Putamen (tissue), 1 donor: Measurements from ENCODE around the gene HTR3A.

Source experiments
- DNase-seq: peaks from one replicate; pipeline ENCODE4 v3.0.0-alpha.2; 2016; ENCODE audit warnings: low spot score

Gene HTR3A

DNA sequence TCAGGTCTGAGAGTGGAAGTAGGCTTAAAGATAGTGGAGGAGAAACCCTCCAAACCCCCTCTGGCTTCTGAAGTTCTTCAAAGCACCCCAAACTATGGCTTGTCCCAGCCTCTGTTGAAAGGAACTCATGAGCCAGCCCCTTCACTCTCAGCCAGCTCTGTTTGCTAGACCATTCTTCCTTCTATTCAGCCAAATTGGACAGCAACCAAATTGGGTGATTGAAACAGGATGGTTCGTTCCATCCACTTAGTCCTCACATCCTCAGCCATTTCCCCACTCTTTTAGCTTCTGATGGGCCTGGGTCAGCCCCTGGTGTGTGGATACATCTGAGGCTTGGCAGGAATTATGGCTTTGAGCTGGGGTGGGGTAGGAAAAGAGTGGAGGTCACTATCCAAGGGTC, 4.5 kb downstream of the HTR3A start:
- DNase-seq, result no peak

- DNase-seq, result no peak
Observed at GRCh38 chr11:113980785-113981184, 5.9 kb downstream of the HTR3A start.

DNA sequence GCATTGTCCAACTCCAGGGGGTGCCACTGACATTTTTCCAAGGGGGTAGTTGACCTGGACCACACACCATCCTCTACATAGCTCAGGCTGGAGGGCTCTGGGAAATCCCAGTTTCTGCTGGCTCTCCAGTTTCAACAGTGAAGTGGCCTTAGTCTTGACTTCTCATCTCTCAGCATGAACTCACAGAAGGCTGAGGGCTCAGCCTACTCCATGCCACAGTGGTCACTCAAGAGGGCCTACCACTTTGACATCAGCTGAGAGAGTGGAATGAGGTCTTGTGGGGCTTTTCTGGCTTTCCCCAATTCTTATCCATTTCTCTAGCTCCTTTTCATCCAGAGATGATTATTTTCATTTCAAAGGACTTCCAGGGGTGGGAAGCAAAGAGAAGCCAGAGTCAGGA, 7.4 kb downstream of the HTR3A start:
- DNase-seq, result no peak

- no peak for DNase-seq
Observed at GRCh38 chr11:113984781-113985180, 9.9 kb downstream of the HTR3A start.

- peak; percentile 75 for DNase-seq
Observed at GRCh38 chr11:113985906-113986305, 11.0 kb downstream of the HTR3A start.

GRCh38 chr11:113986351-113987140, 11.6 kb downstream of the HTR3A start:
- DNase-seq, result no peak

DNA sequence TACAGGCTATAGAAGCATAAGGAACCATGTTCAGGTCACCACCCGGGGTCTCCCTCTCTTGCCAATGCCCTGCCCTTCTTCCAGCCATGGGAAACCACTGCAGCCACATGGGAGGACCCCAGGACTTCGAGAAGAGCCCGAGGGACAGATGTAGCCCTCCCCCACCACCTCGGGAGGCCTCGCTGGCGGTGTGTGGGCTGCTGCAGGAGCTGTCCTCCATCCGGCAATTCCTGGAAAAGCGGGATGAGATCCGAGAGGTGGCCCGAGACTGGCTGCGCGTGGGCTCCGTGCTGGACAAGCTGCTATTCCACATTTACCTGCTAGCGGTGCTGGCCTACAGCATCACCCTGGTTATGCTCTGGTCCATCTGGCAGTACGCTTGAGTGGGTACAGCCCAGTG, 14.5 kb downstream of the HTR3A start:
- no peak for DNase-seq

GRCh38 chr11:113989916-113990315, 15.0 kb downstream of the HTR3A start:
- no peak for DNase-seq

DNA sequence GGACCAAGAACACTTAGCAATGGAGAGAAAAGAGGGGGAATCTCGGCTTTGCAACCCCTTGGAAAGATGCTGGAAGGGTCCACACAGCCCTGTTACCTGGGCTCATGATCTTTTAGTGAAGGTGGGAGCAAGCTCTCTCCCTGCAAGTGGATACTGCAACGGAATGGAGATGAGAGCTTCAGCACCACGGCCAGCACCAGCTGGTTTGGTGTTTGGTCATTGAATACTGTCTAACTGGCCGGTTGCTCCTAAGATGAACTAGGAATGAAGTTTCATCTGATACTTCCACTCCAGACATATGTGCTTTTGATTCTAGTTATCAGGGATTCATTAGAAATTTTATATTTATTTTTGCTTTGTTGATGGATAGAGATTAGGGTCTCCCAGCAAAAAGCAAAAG, 16.3 kb downstream of the HTR3A start:
- no peak for DNase-seq

- no peak for DNase-seq
Observed at GRCh38 chr11:113991718-113992458, 17.0 kb downstream of the HTR3A start.

DNA sequence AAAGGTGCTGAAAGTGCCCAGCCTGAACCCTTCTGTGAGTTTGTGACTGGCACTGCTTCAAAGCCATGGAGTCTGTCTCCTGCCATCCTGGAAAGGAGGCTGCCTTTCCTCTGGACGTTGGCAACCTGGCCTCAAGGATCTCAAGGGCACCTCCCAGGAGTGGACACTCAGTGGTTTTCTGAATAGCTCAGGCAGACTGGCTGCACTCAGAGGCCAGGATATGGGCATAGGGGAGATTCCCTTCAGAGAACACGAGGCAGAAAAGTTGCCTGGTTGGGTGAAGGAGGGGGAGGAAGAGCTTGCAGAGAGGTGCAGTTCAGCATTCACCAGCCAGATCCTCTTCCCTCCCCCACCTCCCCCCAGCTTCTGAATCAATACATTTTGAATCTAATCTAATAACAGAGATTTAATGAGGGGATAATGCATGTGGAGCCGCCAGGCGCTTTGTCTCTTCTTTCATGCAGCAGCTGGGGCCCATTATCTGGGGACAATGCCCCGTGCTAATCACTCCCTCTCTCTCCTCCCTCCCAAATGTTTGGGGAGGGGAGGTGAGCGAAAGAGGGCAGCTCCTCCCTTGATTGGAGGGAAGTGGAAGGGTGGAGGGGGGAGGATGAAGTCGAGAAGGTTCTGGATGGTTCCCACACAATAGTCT, 17.7 kb downstream of the HTR3A start:
- DNase-seq, result no peak

GRCh38 chr11:113994077-113994954, 19.4 kb downstream of the HTR3A start:
- no peak for DNase-seq

- DNase-seq, result no peak
Observed at GRCh38 chr11:113997473-113997872, 22.6 kb downstream of the HTR3A start.

DNA sequence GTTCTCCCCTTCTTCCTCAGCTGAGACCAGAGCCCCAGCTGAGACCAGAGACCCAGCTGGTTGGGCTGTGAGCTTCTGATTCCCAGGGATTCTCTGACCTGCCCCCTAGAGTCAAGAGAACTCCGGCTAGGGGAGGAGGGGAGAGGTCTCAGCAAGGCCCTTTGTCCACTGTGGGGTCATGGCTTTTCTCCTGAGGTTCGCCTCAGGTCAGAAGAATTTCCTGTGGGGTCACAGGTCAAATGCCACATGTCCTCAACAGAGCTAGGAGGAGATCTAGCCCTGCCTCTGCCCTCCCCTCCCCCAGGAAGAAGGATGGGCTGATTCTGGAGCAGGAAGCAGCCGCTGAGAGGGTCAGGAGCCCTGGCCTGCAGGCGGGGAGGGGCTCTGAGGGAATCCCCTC, 23.7 kb downstream of the HTR3A start:
- DNase-seq, result no peak

DNA sequence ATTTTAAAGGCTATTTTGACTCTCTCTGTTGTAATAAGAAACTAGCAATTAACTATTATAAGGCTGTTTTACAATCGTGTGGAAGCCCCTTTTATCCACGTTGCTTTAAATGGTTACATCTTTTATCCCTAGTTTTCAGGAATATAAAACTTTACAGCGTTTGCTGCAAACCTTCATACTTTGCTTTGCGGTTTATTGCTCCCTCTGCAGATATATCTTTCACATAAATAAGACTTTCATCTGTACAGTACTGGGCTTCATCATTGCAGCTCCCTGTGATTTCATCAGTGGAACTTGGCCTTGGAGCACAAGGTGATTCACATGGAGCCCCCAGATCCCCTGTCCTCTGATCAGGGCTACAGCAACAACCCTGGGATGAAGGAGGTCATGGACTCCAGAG, 25.6 kb downstream of the HTR3A start:
- no peak for DNase-seq

- DNase-seq, result no peak
Observed at GRCh38 chr11:114001416-114001815, 26.5 kb downstream of the HTR3A start.

- DNase-seq, result no peak
Observed at GRCh38 chr11:114008331-114008730, 33.4 kb downstream of the HTR3A start.

- DNase-seq, result no peak
Observed at GRCh38 chr11:114010931-114011330, 36.0 kb downstream of the HTR3A start.

DNA sequence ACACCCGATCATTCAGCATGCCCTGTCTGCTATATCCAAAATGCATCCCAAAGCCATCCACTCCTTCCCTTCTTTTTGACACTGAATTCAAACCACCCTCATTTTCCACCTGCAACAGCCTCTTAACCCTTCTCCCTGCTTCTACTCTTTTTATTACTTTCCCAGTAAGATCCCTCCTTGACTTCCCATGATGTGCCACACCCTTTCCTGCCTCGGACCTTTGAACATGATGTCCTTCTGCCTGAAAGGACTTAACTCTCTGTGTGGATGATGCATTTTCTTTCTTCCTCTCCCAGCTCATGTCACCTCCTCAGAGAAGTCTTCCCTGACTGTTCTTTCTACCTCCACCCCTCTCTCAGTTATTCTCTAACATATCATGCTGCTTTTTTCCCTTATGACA, 36.5 kb downstream of the HTR3A start:
- DNase-seq, result no peak

DNA sequence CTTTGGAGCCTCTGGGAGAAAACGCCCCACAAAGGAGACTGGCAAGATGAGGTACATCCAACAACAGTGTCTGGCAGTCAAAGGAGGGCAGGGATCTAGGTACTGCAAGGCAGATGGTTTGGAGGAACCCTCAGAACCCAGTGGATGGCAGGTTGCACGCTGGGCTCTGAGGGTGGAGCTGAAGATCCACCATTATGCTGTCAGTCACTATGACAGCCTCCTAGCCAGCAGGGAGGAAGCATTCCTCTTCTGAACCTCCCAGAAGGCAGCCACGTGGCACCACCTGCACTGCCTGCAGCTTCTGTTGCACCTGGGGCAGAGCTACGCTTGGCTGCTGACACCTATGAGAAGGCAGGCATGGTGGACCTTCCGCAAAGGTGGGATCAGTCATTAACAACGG, 40.2 kb downstream of the HTR3A start:
- DNase-seq, result no peak

DNA sequence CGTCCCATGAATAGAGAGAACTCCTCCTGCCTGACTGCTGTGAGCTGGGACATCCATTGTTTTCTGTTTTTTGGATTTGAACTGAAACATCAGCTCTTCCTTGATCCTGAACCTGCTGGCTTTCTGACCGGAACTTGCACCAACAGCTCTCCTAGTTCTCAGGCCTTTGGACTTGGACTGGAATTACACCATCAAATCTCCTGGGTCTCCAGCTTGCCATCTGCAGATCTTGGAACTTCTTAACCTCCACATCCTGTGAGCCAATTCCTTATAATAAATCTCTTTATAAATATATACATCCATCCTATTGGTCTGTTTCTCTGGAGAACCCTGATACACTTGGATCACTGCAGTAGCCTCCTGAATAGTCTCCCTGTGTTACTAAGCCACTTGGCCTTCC, 42.1 kb downstream of the HTR3A start:
- no peak for DNase-seq

DNA sequence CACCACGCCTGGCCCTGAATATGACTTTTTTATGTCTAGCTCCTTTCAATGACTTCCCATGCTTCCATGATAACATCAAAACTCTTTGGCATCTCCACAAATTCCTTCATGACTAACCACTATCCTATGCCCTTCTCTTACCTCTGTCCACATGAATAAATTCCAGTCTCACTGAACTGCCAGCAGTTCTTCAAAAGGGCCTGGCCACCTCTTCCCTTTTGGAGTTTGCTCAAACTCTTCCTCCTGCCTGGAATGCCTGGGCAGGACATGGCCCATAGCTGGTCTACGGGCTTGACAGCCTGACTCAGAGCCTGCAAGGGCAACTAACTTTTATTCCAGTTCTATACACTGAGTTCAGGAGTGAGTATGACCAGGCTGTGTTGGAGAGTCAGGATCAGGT, 42.8 kb downstream of the HTR3A start:
- no peak for DNase-seq
